Choroid plexus epithelial cell (primary cell): ENCODE data around the gene RAE1.

ENCODE experiments used
- DNase-seq: peaks from one replicate; pipeline ENCODE4 v3.0.0-alpha.2; 2010; ENCODE audit warnings: low read depth
- H3K4me3 ChIP-seq: 2 replicates; pipeline ENCODE4 v1.5.1; 2011; ENCODE audit warnings: low read depth, mild to moderate bottlenecking, control low read depth, low read length, moderate library complexity
- CTCF ChIP-seq: conservative IDR thresholded peaks from 2 replicates; pipeline ENCODE4 v1.5.1; 2011; ENCODE audit warnings: low read depth, mild to moderate bottlenecking, control low read depth, inconsistent platforms, low read length, moderate library complexity

RAE1 gene

GRCh38 chr20:57319584-57319983 lies 31.5 kb upstream of the RAE1 start:
- H3K4me3 ChIP-seq = no peak overlapping the region
- TF ChIP-seq CTCF = no peak

GRCh38 chr20:57320358-57320757 lies 30.7 kb upstream of the RAE1 start:
- no peak overlapping the region for H3K4me3 ChIP-seq
- no peak for DNase-seq
- no peak for TF ChIP-seq CTCF

More at GRCh38 chr20:57319584-57319983, 31.5 kb upstream of the RAE1 start:
- no peak for DNase-seq

- DNase-seq = no peak
- no peak for TF ChIP-seq CTCF
- H3K4me3 ChIP-seq = no peak overlapping the region
Observed at GRCh38 chr20:57321142-57321541, 29.9 kb upstream of the RAE1 start.

GRCh38 chr20:57322476-57322875 lies 28.6 kb upstream of the RAE1 start:
- no peak for DNase-seq
- no peak overlapping the region for H3K4me3 ChIP-seq
- TF ChIP-seq CTCF = no peak

- peak; percentile 10 for DNase-seq
- no peak for TF ChIP-seq CTCF
- H3K4me3 ChIP-seq = no peak overlapping the region
Observed at GRCh38 chr20:57323034-57323433, 28.0 kb upstream of the RAE1 start.

GRCh38 chr20:57325632-57326356 lies 25.3 kb upstream of the RAE1 start:
- no peak for TF ChIP-seq CTCF
- H3K4me3 ChIP-seq = no peak overlapping the region
- no peak for DNase-seq
